H1 (cell line): ENCODE data around the gene SYT15. TPM values are rescaled to one million over a fixed set of nuclear protein-coding genes. Genes with fewer than 3 reads are reported as not detected.

Experiments used
- BACH1 ChIP-seq: IDR thresholded peaks from 2 replicates; pipeline ENCODE4 v1.6.1; 2012; ENCODE audit warnings: low read length, improper control_type of control experiment
- CBX8 ChIP-seq: fragments of 300-800, 300-1000 bp; sonication (generic); IDR thresholded peaks from 2 replicates; pipeline ENCODE4 v1.7.1; 2016; ENCODE audit warnings: low read depth, low read length, borderline replicate concordance
- CHD2 ChIP-seq: IDR thresholded peaks from 2 replicates; pipeline ENCODE4 v1.6.1; 2012; ENCODE audit warnings: low read length, improper control_type of control experiment
- CREB1 ChIP-seq: IDR thresholded peaks from 2 replicates; pipeline ENCODE4 v1.6.1; 2012; ENCODE audit warnings: inconsistent platforms
- EGR1 ChIP-seq: IDR thresholded peaks from 2 replicates; pipeline ENCODE4 v1.6.1; 2011; ENCODE audit warnings: low read depth, low read length, borderline replicate concordance
- EZH2 ChIP-seq: fragments of 200-600 bp; sonication (generic); IDR thresholded peaks from 2 replicates; pipeline ENCODE4 v1.7.1; 2012; ENCODE audit warnings: low read depth, mild to moderate bottlenecking, moderate library complexity, low read length, inconsistent platforms; ENCODE audit not compliant: severe bottlenecking
- KDM1A ChIP-seq: fragments of 200-600, 300-600 bp; sonication (generic); IDR thresholded peaks from 2 replicates; pipeline ENCODE4 v1.7.1; 2016; ENCODE audit warnings: mild to moderate bottlenecking, low read length, borderline replicate concordance
- NRF1 ChIP-seq: IDR thresholded peaks from 2 replicates; pipeline ENCODE4 v1.6.1; 2011; ENCODE audit warnings: mild to moderate bottlenecking, low read depth, low read length, improper control_type of control experiment
- polyA plus RNA-seq, 7 experiments: library from polyadenylated mRNA; depleted of rRNA in 3 of 7; stranded (reverse) in 5 of 7; unstranded in 2 of 7; fragments of >200 nt in 5 of 7; fragments of 200-250 nt in 2 of 7; gene quantifications; 1 replicate in 5 of 7; 2 replicates in 1 of 7; 4 replicates in 1 of 7; pipeline versions ENCODE4 v1.2.1 to v1.2.3, GENCODE V29; 2011 to 2013; ENCODE audit warnings: missing spikeins in 2 of 7, mixed read lengths in 2 of 7
- total RNA-seq: library from RNA; stranded (reverse); fragmentation: NEBNext Ultra II Directional; extraction: Animal tissue kit (Norgen Biotek cat#: 25700); gene quantifications from 2 replicates; pipeline ENCODE4 v1.2.1, GENCODE V29; 2021

The SYT15 gene
- total and polyA plus RNA-seq, 2 of the 8 experiments (the other 6 are each of a cell fraction or from before 2014, with no cell fraction given) = 0.39 to 0.61 TPM

- TF ChIP-seq EGR1 = no peak
- peak; percentile 88 for TF ChIP-seq KDM1A
- TF ChIP-seq NRF1 = no peak
- TF ChIP-seq BACH1 = no peak
- no peak for TF ChIP-seq EZH2
- TF ChIP-seq CREB1 = no peak
- TF ChIP-seq CBX8 = no peak
- TF ChIP-seq CHD2 = no peak
Measured at GRCh38 chr10:46540412-46541016, 38.4 kb upstream of the SYT15 start (continued).
